SU-DHL-6 (cell line): ENCODE results near the gene ADPRM.

Experiments
- CTCF ChIP-seq: fragments of 200-600 bp; sonication (generic); IDR thresholded peaks from one replicate; pipeline ENCODE4 v1.5.1; 2017; ENCODE audit warnings: antibody characterized with exemption, mild to moderate bottlenecking, low read length, moderate library complexity; ENCODE audit not compliant: insufficient read depth, poor library complexity, severe bottlenecking
- EZH2phosphoT487 ChIP-seq: fragments of 200-600 bp; sonication (generic), shearing (Covaris generic); conservative IDR thresholded peaks from 2 replicates; pipeline ENCODE4 v1.6.1; 2018; ENCODE audit warnings: mild to moderate bottlenecking, antibody characterized with exemption, low read length, moderate library complexity, mixed read lengths

- TF ChIP-seq CTCF (no peak), EZH2phosphoT487 (no peak)
Measured at GRCh38 chr17:10742431-10742830, 45.0 kb downstream of the ADPRM start.
